Astrocyte of the cerebellum (primary cell): Measurements from ENCODE around the gene TMEM95.

Experiments
- DNase-seq: peaks from one replicate; pipeline ENCODE4 v3.0.0-alpha.2; 2011; ENCODE audit warnings: low read depth
- H3K4me3 ChIP-seq: 2 replicates; pipeline ENCODE4 v1.5.1; 2011; ENCODE audit warnings: mild to moderate bottlenecking, low read depth, low read length, moderate library complexity
- in situ Hi-C: cut with HindIII; loops from 2 replicates; pipeline ENCODE4 v1.10.0; 2017; ENCODE audit warnings: low sequenced_read_pairs
- TF ChIP-seq, protein P1 (sequence below): IDR thresholded peaks from 2 replicates; pipeline ENCODE4 v1.5.1; 2012; ENCODE audit warnings: low read length, low read depth, moderate library complexity, mild to moderate bottlenecking; ENCODE audit errors: missing control alignments

Gene TMEM95

DNA sequence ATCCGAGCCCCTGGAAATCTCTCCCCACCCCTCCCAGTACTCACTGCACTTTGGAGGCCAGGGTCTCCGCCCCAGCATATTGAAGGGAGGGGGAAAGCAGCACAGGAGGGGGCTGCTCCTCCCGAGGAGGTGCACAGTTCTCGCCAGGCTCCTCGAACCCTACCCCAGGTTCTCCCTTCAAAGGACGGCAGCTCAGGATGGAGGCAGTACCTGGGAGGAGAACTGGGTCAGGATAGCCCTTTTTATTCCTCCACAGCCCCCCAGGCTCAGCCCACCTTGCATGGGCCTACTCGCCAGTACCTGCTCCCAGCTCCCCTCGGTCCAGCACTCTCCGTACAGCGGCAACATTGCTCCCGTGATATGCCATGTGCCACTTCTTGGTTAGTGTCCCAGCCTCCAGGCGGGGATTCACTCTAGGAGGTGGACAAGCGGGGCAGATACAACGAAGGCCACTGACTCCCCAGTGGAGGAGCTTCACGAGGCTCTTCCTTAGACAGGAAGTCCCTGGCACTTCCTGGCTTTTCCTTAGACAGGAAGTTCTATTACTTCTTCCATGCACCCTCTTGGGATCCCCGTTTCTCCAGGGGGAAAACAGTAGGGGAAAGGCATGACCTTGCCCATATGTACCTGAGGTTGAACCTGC lies 37.7 kb upstream of the TMEM95 start:
- H3K4me3 ChIP-seq: no peak overlapping the region
- DNase-seq: no peak
- TF ChIP-seq, protein P1, sequence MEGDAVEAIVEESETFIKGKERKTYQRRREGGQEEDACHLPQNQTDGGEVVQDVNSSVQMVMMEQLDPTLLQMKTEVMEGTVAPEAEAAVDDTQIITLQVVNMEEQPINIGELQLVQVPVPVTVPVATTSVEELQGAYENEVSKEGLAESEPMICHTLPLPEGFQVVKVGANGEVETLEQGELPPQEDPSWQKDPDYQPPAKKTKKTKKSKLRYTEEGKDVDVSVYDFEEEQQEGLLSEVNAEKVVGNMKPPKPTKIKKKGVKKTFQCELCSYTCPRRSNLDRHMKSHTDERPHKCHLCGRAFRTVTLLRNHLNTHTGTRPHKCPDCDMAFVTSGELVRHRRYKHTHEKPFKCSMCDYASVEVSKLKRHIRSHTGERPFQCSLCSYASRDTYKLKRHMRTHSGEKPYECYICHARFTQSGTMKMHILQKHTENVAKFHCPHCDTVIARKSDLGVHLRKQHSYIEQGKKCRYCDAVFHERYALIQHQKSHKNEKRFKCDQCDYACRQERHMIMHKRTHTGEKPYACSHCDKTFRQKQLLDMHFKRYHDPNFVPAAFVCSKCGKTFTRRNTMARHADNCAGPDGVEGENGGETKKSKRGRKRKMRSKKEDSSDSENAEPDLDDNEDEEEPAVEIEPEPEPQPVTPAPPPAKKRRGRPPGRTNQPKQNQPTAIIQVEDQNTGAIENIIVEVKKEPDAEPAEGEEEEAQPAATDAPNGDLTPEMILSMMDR: no peak
- in situ Hi-C loops: no loop called here

DNA sequence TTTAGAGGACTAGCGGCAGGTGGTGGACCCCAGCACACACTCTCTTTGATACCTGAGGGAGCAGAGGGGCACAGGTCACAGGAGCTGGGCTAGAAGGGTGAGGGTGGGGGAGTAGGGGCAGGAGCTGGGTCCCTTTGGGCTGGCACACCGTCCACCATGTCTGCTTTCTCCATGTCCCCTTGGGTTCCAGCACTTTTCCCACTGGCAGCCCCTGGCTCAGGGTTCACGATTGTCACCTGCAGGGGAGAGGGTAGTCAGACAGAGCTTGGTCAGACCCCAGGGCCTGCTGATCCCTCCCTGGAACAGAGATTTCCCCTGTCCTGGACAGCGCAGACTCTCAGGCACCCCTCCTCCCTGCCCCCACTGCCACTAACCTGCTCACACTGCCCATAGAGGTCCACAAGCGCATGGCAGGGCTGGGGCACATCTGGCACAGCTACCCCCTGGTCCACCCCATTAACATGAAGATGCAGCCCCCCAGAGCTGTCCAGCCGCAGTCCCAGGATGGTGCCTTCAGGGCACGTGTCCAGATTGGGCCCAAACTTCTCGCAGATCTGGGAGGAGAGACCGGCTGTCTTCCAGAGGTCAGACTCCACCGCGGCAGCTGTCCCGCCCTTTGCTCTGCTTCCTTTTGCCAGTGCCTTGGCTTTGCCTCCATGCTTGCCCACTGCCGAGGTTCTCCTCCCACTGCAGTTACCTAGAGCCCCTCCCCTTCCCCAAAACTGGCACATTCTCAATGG lies 36.7 kb upstream of the TMEM95 start:
- TF ChIP-seq, protein P1: no peak
- no peak overlapping the region for H3K4me3 ChIP-seq
- in situ Hi-C loops: no loop called here
- no peak for DNase-seq

DNA sequence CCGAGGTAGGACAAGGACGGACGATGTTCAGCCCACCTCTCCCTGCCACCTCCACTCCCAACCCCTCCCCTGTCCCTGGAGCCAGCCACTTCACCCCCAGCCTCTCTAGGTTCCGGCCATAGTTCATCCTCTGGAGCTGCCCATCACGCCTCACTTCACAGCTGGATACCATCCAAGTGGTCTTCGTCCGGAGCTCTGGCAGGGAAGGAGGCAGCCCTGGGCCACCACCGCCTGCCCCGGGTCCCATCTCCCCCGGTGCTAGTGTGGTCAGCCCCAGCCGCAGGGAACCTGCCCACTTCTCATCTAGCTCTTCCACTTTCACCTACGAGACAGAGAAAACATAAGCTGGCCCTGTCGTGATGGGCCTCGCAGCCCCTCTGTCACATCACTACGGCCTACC lies 33.5 kb upstream of the TMEM95 start:
- TF ChIP-seq, protein P1: no peak
- no peak overlapping the region for H3K4me3 ChIP-seq
- DNase-seq: no peak
- in situ Hi-C loops: no loop called here

DNA sequence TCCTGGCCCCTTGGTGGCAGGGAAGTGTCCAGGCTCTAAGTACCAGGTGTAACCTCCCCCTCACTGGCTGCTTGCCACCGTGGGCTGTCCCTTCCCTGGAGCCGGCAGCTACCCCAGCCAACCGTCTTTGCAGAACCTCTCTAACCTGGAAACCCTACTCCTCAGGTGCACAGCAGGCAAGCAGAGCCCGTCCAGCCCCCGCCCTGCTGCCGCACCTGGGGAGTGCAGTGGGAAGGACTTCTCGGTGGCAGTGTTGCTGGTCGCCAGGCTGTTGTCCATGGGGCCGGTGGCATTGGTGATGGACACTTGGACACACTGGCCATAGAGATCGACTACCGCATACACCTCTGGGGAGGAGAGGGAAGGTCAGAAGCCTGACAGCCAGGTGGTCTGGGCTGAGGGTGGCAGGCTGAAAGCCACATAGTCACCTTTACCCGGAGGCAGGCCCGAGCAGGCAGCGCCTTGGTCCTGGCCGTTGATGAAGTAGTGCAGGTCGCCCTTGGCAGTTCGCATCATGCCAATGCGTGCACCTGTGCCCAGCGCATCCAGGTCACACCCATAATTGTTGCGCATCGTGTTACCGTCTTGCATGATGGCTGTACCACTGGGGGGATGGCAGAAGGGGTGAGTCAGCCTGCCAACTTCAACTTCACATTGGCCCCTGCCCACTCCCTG lies 32.3 kb upstream of the TMEM95 start:
- DNase-seq: no peak
- in situ Hi-C loops: no loop called here
- H3K4me3 ChIP-seq: no peak overlapping the region
- TF ChIP-seq, protein P1: no peak

DNA sequence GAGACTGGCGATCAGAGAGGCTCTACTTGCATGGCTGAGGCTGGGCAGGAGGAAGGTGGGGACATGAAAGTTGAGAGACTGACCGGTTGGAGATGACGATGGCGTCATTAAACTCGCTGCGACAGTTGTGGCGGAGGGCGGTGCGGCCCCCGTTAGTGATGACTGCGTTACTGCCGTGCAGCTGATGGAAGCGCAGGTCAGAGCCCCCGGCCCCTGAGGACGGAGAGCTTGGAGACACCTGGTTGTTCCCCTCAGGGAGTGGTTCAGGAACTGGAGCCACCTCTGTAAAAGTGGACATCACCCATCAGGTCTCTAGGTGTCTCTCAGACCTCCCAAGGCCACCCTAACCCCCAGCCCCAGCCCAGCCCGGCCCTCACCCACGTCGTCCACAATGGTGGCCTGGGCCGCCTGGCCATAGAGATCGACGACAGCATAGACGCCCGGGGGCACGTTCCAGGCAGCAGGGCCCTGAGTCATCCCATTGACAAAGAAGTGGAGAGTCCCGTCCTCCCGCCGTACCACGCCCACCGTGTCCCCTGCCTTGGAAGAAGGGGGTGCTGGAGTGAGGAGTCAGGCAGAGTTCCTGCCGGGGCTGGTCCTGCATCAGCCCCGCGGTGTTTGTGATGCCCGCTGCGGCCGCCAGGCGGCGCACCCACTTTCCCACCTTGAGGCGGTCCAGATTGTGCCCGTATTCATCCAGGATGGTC lies 31.1 kb upstream of the TMEM95 start:
- in situ Hi-C loops: no loop called here
- no peak for DNase-seq
- TF ChIP-seq, protein P1: peak; percentile 92
- no peak overlapping the region for H3K4me3 ChIP-seq

DNA sequence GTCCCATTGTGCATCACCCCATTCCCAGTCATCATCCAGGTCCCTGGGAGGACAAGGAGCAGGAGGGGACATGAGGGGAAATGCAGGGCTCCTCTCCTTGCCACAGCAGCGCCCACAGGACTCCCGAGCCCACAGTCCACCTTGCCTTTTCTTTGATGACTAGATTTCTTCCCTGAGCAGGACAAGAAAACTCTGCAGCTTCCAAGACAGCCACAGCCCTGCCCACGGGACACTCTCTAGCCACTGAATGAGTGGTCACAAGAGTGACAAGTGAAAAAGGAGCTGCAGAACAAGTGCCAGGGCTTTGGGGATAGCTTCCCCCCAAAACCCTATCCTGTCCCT lies 30.5 kb upstream of the TMEM95 start:
- DNase-seq: no peak
- in situ Hi-C loops: no loop called here
- TF ChIP-seq, protein P1: no peak
- no peak overlapping the region for H3K4me3 ChIP-seq
